Neuron (in vitro differentiated cells): Measurements from ENCODE around the gene CFH.
"Not testable (repeated sequence)": the region's sequence is repeated elsewhere in the genome, so short reads cannot be mapped to it uniquely, and the experiment has no call there.

Source experiments
- H2AFZ ChIP-seq: one replicate; pipeline ENCODE4 v1.6.1; 2013; ENCODE audit warnings: low read depth, mild to moderate bottlenecking, inconsistent platforms, low read length, moderate library complexity
- H3K27me3 ChIP-seq: one replicate; pipeline ENCODE4 v1.6.1; 2013; ENCODE audit warnings: low read length; ENCODE audit not compliant: insufficient read depth
- H3K36me3 ChIP-seq: one replicate; pipeline ENCODE4 v1.6.1; 2013; ENCODE audit warnings: low read length; ENCODE audit not compliant: insufficient read depth
- H3K4me1 ChIP-seq: one replicate; pipeline ENCODE4 v1.6.1; 2013; ENCODE audit warnings: low read length; ENCODE audit not compliant: insufficient read depth
- H3K4me3 ChIP-seq: 2 replicates; pipeline ENCODE4 v1.5.1; 2013; ENCODE audit warnings: mild to moderate bottlenecking, low read length, moderate library complexity
- H3K9me3 ChIP-seq: one replicate; pipeline ENCODE4 v1.6.1; 2013; ENCODE audit warnings: low read length

CFH gene

GRCh38 chr1:196733091-196733970, 81.5 kb downstream of the CFH start:
- no peak overlapping the region for H2AFZ ChIP-seq
- no peaks in the 10 kb centered on the region for H3K27me3 ChIP-seq
- no peaks in the 10 kb centered on the region for H3K4me1 ChIP-seq
- H3K36me3 ChIP-seq = no peaks in the 10 kb centered on the region
- no peak overlapping the region for H3K4me3 ChIP-seq
- H3K9me3 ChIP-seq = no peaks in the 10 kb centered on the region

GRCh38 chr1:196734006-196734405, 82.2 kb downstream of the CFH start:
- no peak overlapping the region for H2AFZ ChIP-seq
- H3K4me3 ChIP-seq = no peak overlapping the region
- H3K36me3 ChIP-seq = no peaks in the 10 kb centered on the region
- no peaks in the 10 kb centered on the region for H3K4me1 ChIP-seq
- no peaks in the 10 kb centered on the region for H3K27me3 ChIP-seq
- H3K9me3 ChIP-seq = peaks cover 5% of the 10 kb centered on the region

- no peaks in the 10 kb centered on the region for H3K4me1 ChIP-seq
- no peaks in the 10 kb centered on the region for H3K36me3 ChIP-seq
- no peak overlapping the region for H2AFZ ChIP-seq
- peaks cover 5% of the 10 kb centered on the region for H3K9me3 ChIP-seq
- H3K27me3 ChIP-seq = no peaks in the 10 kb centered on the region
- H3K4me3 ChIP-seq = no peak overlapping the region
Observed at GRCh38 chr1:196734460-196734859, 82.6 kb downstream of the CFH start.

DNA sequence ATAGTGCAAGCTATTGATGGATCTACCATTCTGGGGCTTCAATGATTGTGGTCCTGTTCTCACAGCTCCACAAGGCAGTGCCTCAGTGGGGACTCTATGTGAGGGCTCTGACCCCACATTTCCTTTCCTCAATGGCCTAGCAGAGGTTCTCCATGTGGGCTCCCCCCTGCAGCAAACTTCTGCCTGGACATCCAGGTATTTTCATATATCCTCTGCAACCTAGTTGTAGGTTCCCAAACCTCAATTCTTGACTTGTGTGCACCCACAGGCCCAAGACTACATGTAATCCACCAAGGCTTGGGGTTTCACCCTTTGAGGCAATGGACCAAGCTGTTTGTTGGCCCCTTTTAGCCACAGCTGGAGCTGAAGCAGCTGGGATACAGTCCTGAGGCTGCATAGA, 86.9 kb downstream of the CFH start:
- no peaks in the 10 kb centered on the region for H3K4me1 ChIP-seq
- H3K36me3 ChIP-seq = no peaks in the 10 kb centered on the region
- H3K27me3 ChIP-seq = no peaks in the 10 kb centered on the region
- no peak overlapping the region for H3K4me3 ChIP-seq
- H3K9me3 ChIP-seq = peaks cover 5% of the 10 kb centered on the region
- H2AFZ ChIP-seq = no peak overlapping the region

- not testable (repeated sequence) for H2AFZ ChIP-seq
Observed at GRCh38 chr1:196743244-196743643, 91.4 kb downstream of the CFH start.

DNA sequence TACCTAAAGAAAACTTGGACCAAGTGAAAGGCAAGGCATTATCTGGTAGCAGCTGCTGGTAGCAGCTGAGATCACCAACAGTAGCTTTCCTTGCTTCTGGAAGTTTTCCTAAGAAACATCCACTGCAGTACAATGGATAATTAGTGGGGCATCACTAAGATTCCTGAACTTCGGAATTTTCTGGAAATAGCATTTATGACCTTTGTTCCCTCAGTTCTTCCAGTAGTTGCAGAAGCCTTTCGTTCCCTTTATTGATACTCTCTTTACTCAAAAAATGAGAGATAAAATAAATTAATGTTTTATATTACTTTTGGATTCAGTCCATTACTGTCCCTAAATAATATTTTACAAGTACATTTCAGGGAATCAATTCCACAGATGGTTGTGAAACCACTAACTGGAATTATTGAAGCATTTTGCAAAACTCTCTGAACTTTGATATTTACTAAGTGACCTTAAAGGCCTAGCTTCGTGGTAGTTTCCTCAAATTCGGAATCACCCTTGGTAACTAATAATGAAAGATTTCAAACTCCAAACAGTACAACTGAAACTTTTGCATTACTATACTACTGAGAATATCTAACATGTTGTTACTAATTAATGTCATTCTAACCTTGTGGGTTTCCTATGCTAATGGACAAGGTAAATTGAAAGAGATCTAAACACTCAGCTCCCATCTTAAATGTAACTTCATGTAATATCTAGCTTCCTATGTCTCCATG, 113.3 kb downstream of the CFH start:
- not testable (repeated sequence) for H2AFZ ChIP-seq, H3K36me3 ChIP-seq, H3K4me3 ChIP-seq, H3K9me3 ChIP-seq, H3K4me1 ChIP-seq, H3K27me3 ChIP-seq

More at GRCh38 chr1:196743244-196743643, 91.4 kb downstream of the CFH start:
- H3K36me3 ChIP-seq, H3K27me3 ChIP-seq, H3K4me3 ChIP-seq, H3K4me1 ChIP-seq, H3K9me3 ChIP-seq: not testable (repeated sequence)

DNA sequence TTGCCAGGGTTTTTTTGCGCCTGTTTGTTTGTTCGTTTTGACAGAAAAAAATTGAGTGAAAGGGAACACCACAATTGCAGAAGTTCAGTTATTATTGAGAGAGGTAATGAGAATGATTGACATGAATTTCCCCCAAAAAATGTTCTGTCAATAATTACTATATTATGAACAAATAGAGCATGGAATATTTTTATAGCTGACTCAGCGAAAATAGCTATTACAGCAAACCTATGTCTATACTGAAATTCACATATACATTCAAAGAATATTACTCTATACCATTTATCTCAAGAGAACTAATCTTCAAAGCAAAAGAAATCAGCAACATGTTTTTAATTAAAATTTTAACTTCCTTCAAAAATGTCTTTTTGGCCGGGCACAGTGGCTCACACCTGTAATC, 118.0 kb downstream of the CFH start:
- H3K9me3 ChIP-seq, H3K36me3 ChIP-seq, H3K4me3 ChIP-seq, H3K4me1 ChIP-seq, H3K27me3 ChIP-seq, H2AFZ ChIP-seq: not testable (repeated sequence)

GRCh38 chr1:196773713-196774112, 121.9 kb downstream of the CFH start:
- Histone ChIP-seq H3K4me3 (no peak overlapping the region), H3K9me3 (no peaks in the 10 kb centered on the region), H3K36me3 (no peaks in the 10 kb centered on the region), H3K27me3 (no peaks in the 10 kb centered on the region), H3K4me1 (no peaks in the 10 kb centered on the region), H2AFZ (no peak overlapping the region)

GRCh38 chr1:196774175-196774574, 122.3 kb downstream of the CFH start:
- no peak overlapping the region for H2AFZ ChIP-seq
- H3K9me3 ChIP-seq = no peaks in the 10 kb centered on the region
- H3K27me3 ChIP-seq = no peaks in the 10 kb centered on the region
- no peaks in the 10 kb centered on the region for H3K4me1 ChIP-seq
- H3K4me3 ChIP-seq = no peak overlapping the region
- no peaks in the 10 kb centered on the region for H3K36me3 ChIP-seq

DNA sequence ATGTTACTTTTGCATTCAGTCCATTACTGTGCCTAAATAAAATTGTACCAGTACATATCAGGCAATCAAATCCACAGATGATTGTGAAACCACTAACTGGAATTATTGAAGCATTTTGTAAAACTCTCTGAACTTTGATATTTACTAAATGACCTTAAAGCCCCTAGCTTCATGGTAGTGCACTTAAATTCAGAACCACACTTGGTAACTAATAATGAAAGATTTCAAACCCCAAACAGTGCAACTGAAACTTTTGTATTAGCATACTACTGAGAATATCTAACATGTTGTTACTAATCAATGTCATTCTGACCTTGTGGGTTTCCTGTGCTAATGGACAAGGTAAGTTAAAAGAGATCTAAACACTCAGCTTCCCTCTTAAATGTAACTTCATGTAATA, 122.8 kb downstream of the CFH start, which contains the start of gene CFHR3:
Gene CFHR3, plus strand, starts transcription at position 238 of the 400 bp plus-strand sequence. Its CDS starts 47 bp downstream, at position 285.
- no peak within 1 kb of the TSS for H3K4me3 ChIP-seq
- H3K36me3 ChIP-seq = no peaks in the 10 kb centered on the region
- no peak within 1 kb of the TSS for H2AFZ ChIP-seq
- no peaks in the 10 kb centered on the region for H3K9me3 ChIP-seq
- H3K27me3 ChIP-seq = no peaks in the 10 kb centered on the region
- no peaks in the 10 kb centered on the region for H3K4me1 ChIP-seq

- Histone ChIP-seq H3K27me3 (no peaks in the 10 kb centered on the region), H3K36me3 (no peaks in the 10 kb centered on the region), H2AFZ (no peak overlapping the region), H3K4me1 (no peaks in the 10 kb centered on the region), H3K9me3 (no peaks in the 10 kb centered on the region), H3K4me3 (no peak overlapping the region)
Observed at GRCh38 chr1:196777603-196778002, 125.8 kb downstream of the CFH start.

GRCh38 chr1:196779093-196779492, 127.2 kb downstream of the CFH start:
- no peak overlapping the region for H3K4me3 ChIP-seq
- no peaks in the 10 kb centered on the region for H3K4me1 ChIP-seq
- H3K27me3 ChIP-seq = no peaks in the 10 kb centered on the region
- no peaks in the 10 kb centered on the region for H3K36me3 ChIP-seq
- no peaks in the 10 kb centered on the region for H3K9me3 ChIP-seq
- no peak overlapping the region for H2AFZ ChIP-seq

GRCh38 chr1:196791252-196791651, 139.4 kb downstream of the CFH start:
- not testable (repeated sequence) for H3K36me3 ChIP-seq, H2AFZ ChIP-seq, H3K27me3 ChIP-seq

More at GRCh38 chr1:196791252-196791651, 139.4 kb downstream of the CFH start:
- H3K4me1 ChIP-seq, H3K4me3 ChIP-seq, H3K9me3 ChIP-seq: not testable (repeated sequence)
